Mesenchymal stem cell (in vitro differentiated cells and primary cell): ENCODE measurements around the gene TUBGCP5.
"Not testable (repeated sequence)": the region's sequence is repeated elsewhere in the genome, so short reads cannot be mapped to it uniquely, and the experiment has no call there.

Experiments
- DNase-seq: peaks from one replicate; pipeline ENCODE4 v3.0.0-alpha.2; 2013
- H2AFZ ChIP-seq: one replicate; pipeline ENCODE4 v1.6.1; 2013; ENCODE audit warnings: low read depth, mild to moderate bottlenecking, control low read depth, inconsistent platforms, low read length, moderate library complexity
- H2AK5ac ChIP-seq: 2 replicates; pipeline ENCODE4 v1.6.1; 2013; ENCODE audit warnings: low read length, moderate library complexity, mild to moderate bottlenecking, inconsistent platforms; ENCODE audit not compliant: severe bottlenecking
- H2BK120ac ChIP-seq: one replicate; pipeline ENCODE4 v1.6.1; 2013; ENCODE audit warnings: low read depth, mild to moderate bottlenecking, inconsistent platforms, low read length, moderate library complexity
- H2BK12ac ChIP-seq, 2 experiments: one replicate each; pipeline ENCODE4 v1.6.1; 2013; ENCODE audit warnings: inconsistent platforms in 2 of 2, low read length in 2 of 2, mild to moderate bottlenecking in 2 of 2, moderate library complexity in 2 of 2, control low read depth in 1 of 2
- H2BK15ac ChIP-seq: one replicate; pipeline ENCODE4 v1.6.1; 2013; ENCODE audit warnings: mild to moderate bottlenecking, low read depth, inconsistent platforms; ENCODE audit not compliant: poor library complexity, severe bottlenecking
- H2BK5ac ChIP-seq: 2 replicates; pipeline ENCODE4 v1.6.1; 2013; ENCODE audit warnings: low read depth, mild to moderate bottlenecking, low read length, control low read depth, inconsistent platforms; ENCODE audit not compliant: poor library complexity, severe bottlenecking
- H3K14ac ChIP-seq, 2 experiments: one replicate each; pipeline ENCODE4 v1.6.1; 2013; ENCODE audit warnings: inconsistent platforms in 2 of 2, low read length in 2 of 2, control low read depth in 1 of 2, mild to moderate bottlenecking in 1 of 2, moderate library complexity in 1 of 2
- H3K18ac ChIP-seq, 2 experiments: one replicate each; pipeline ENCODE4 v1.6.1; 2013; ENCODE audit warnings: inconsistent platforms in 2 of 2, low read length in 2 of 2, control low read depth in 1 of 2, low read depth in 1 of 2, mild to moderate bottlenecking in 1 of 2
- H3K23ac ChIP-seq, 2 experiments: one replicate each; pipeline ENCODE4 v1.6.1; 2013; ENCODE audit warnings: inconsistent platforms in 2 of 2, low read length in 2 of 2, mild to moderate bottlenecking in 2 of 2, moderate library complexity in 2 of 2, control low read depth in 1 of 2
- H3K27ac ChIP-seq: 2 replicates; pipeline ENCODE4 v1.5.1; 2013; ENCODE audit warnings: mild to moderate bottlenecking, moderate library complexity, low read length, control low read depth, inconsistent platforms; ENCODE audit not compliant: poor library complexity, severe bottlenecking
- H3K27me3 ChIP-seq, 2 experiments: 2 replicates each; pipeline versions ENCODE4 v1.6.1 to v1.7.0; 2013; ENCODE audit warnings: low read length in 2 of 2, mild to moderate bottlenecking in 2 of 2, moderate library complexity in 2 of 2, control low read depth in 1 of 2, inconsistent platforms in 1 of 2; ENCODE audit not compliant: control insufficient read depth in 1 of 2, insufficient read depth in 1 of 2
- H3K36me3 ChIP-seq, 2 experiments: 2 replicates each; pipeline versions ENCODE4 v1.6.1 to v1.7.0; 2013; ENCODE audit warnings: low read length in 2 of 2, control low read depth in 1 of 2, inconsistent platforms in 1 of 2, low read depth in 1 of 2, mild to moderate bottlenecking in 1 of 2; ENCODE audit not compliant: insufficient read depth in 2 of 2, control insufficient read depth in 1 of 2
- H3K4ac ChIP-seq, 2 experiments: one replicate each; pipeline ENCODE4 v1.6.1; 2013; ENCODE audit warnings: inconsistent platforms in 2 of 2, low read length in 2 of 2, mild to moderate bottlenecking in 2 of 2, moderate library complexity in 2 of 2, control low read depth in 1 of 2, low read depth in 1 of 2
- H3K4me1 ChIP-seq: 2 replicates; pipeline ENCODE4 v1.6.1; 2013; ENCODE audit warnings: low read depth, low read length, control low read depth; ENCODE audit not compliant: control insufficient read depth, insufficient read depth
- H3K4me2 ChIP-seq: 2 replicates; pipeline ENCODE4 v1.6.1; 2013; ENCODE audit warnings: low read length, mild to moderate bottlenecking, inconsistent platforms; ENCODE audit not compliant: poor library complexity, severe bottlenecking
- H3K4me3 ChIP-seq, 2 experiments: 2 replicates each; pipeline versions ENCODE4 v1.5.1 to v1.7.0; 2013; ENCODE audit warnings: low read length in 2 of 2, mild to moderate bottlenecking in 2 of 2, control low read depth in 1 of 2, low read depth in 1 of 2; ENCODE audit not compliant: insufficient read depth in 1 of 2
- H3K79me1 ChIP-seq: replicated peaks from 2 replicates; pipeline ENCODE4 v1.6.1; 2013; ENCODE audit warnings: mild to moderate bottlenecking, control low read depth, low read length, inconsistent platforms; ENCODE audit not compliant: poor library complexity, severe bottlenecking
- H3K9ac ChIP-seq: 2 replicates; pipeline ENCODE4 v1.7.0; 2013; ENCODE audit warnings: mild to moderate bottlenecking, low read length, moderate library complexity
- H3K9me3 ChIP-seq: 2 replicates; pipeline ENCODE4 v1.7.0; 2013; ENCODE audit warnings: mild to moderate bottlenecking, low read length; ENCODE audit not compliant: control insufficient read depth
- H4K8ac ChIP-seq: one replicate; pipeline ENCODE4 v1.6.1; 2013; ENCODE audit warnings: inconsistent platforms, mild to moderate bottlenecking, low read length, moderate library complexity
- H4K91ac ChIP-seq: one replicate; pipeline ENCODE4 v1.6.1; 2013; ENCODE audit warnings: mild to moderate bottlenecking, low read length, inconsistent platforms
- WGBS: methylation state at CpG from one replicate; pipeline ENCODE4 v1.1.7; 2013; ENCODE audit warnings: mixed read lengths; 5-methylcytosine and 5-hydroxymethylcytosine counted together

The TUBGCP5 gene

GRCh38 chr15:23043535-23043934 is 4.2 kb upstream of the TUBGCP5 start:
- WGBS = over 99% methylated on average over 4 of the region's 4 CpGs
- H3K27me3 ChIP-seq, H2AFZ ChIP-seq, DNase-seq, H3K36me3 ChIP-seq, H3K14ac ChIP-seq, H3K4me2 ChIP-seq, H2BK5ac ChIP-seq, H2BK12ac ChIP-seq, H3K18ac ChIP-seq, H2BK15ac ChIP-seq, H3K4ac ChIP-seq, H4K91ac ChIP-seq, H2AK5ac ChIP-seq, H3K9ac ChIP-seq, H4K8ac ChIP-seq, H3K9me3 ChIP-seq, H3K23ac ChIP-seq, H3K27ac ChIP-seq, H3K4me3 ChIP-seq, H2BK120ac ChIP-seq, H3K79me1 ChIP-seq, H3K4me1 ChIP-seq: not testable (repeated sequence)

- not testable (repeated sequence) for H2AK5ac ChIP-seq, H2AFZ ChIP-seq, H3K9me3 ChIP-seq, H2BK120ac ChIP-seq, H3K4me3 ChIP-seq, H3K14ac ChIP-seq, H3K27ac ChIP-seq, H2BK15ac ChIP-seq, H3K9ac ChIP-seq, H3K4me2 ChIP-seq, H3K18ac ChIP-seq, H3K4me1 ChIP-seq, H2BK12ac ChIP-seq, H3K4ac ChIP-seq, H3K23ac ChIP-seq, H3K36me3 ChIP-seq, H4K8ac ChIP-seq, H3K27me3 ChIP-seq, DNase-seq, H4K91ac ChIP-seq, H2BK5ac ChIP-seq, H3K79me1 ChIP-seq
- WGBS = 80% methylated on average over 8 of the region's 8 CpGs
Observed at GRCh38 chr15:23041736-23042135, 2.4 kb upstream of the TUBGCP5 start.

GRCh38 chr15:23039917-23040281 is 530 bp upstream of the TUBGCP5 start:
- Histone ChIP-seq H3K27ac (peak overlapping the region; percentile 70), H3K4me3 (peak overlapping the region; percentile 57 to 88), H2BK120ac (peak overlapping the region; percentile 8), H4K8ac (peak overlapping the region; percentile 97), H3K4me2 (peak overlapping the region; percentile 73), H2AFZ (peak overlapping the region; percentile 55), H2BK15ac (peak overlapping the region; percentile 95), H3K79me1 (peaks cover 14% of the 10 kb centered on the region), H3K23ac (peak overlapping the region in 1 of 2 experiments; percentile 66), H3K9me3 (no peaks in the 10 kb centered on the region), H2BK5ac (no peak overlapping the region), H3K9ac (peak overlapping the region; percentile 92), H2BK12ac (peak overlapping the region in 1 of 2 experiments; percentile 15), H4K91ac (peak overlapping the region; percentile 71), H3K4ac (peak overlapping the region in 1 of 2 experiments; percentile 85), H3K18ac (peak overlapping the region; percentile 74 to 81), H3K14ac (peak overlapping the region in 1 of 2 experiments; percentile 96), H3K4me1 (peaks cover 4% of the 10 kb centered on the region), H3K36me3 (peaks cover 9 to 22% of the 10 kb centered on the region in 2 experiments), H3K27me3 (no peaks in the 10 kb centered on the region), H2AK5ac (no peak overlapping the region)
- WGBS = 38% methylated on average over 10 of the region's 10 CpGs
- no peak for DNase-seq

- peaks cover 4% of the 10 kb centered on the region for H3K4me1 ChIP-seq
- no peak overlapping the region for H2BK15ac ChIP-seq
- peak overlapping the region; percentile 41 for H3K27ac ChIP-seq
- peak overlapping the region; percentile 73 to 92 for H3K18ac ChIP-seq
- H2AFZ ChIP-seq = peak overlapping the region; percentile 91
- no peaks in the 10 kb centered on the region for H3K9me3 ChIP-seq
- peak overlapping the region; percentile 92 for H3K9ac ChIP-seq
- no peak overlapping the region for H3K23ac ChIP-seq
- H4K91ac ChIP-seq = peak overlapping the region; percentile 82
- H3K4me3 ChIP-seq = peak overlapping the region; percentile 88 to 91
- H3K4ac ChIP-seq = no peak overlapping the region
- no peak overlapping the region for H2BK120ac ChIP-seq
- H2AK5ac ChIP-seq = no peak overlapping the region
- H4K8ac ChIP-seq = no peak overlapping the region
- no peak overlapping the region for H2BK5ac ChIP-seq
- peaks cover 22% of the 10 kb centered on the region for H3K79me1 ChIP-seq
- H3K4me2 ChIP-seq = peak overlapping the region; percentile 49
- H3K27me3 ChIP-seq = no peaks in the 10 kb centered on the region
- no peak overlapping the region for H2BK12ac ChIP-seq
- under 1% methylated on average over 11 of the region's 14 CpGs for WGBS
- H3K36me3 ChIP-seq = peaks cover 13 to 34% of the 10 kb centered on the region in 2 experiments
- DNase-seq = peak; percentile 75
- H3K14ac ChIP-seq = no peak overlapping the region
Observed at GRCh38 chr15:23038726-23039142, 635 bp downstream of the TUBGCP5 start.
